NK-92 treated with Interleukin-12 subunit alpha and Interleukin-12 subunit beta, amount 100 ng/mL, for 24 hours (cell line): ENCODE results near the gene PNKP.
"Not testable (repeated sequence)": the region's sequence is repeated elsewhere in the genome, so short reads cannot be mapped to it uniquely, and the experiment has no call there.

Source experiments
- DNase-seq: peaks from one replicate; lab custom pipeline; 2025; lab: John Stamatoyannopoulos, UW

The PNKP gene

GRCh38 chr19:49845414-49845813, 22.0 kb downstream of the PNKP start:
- no peak for DNase-seq

DNA sequence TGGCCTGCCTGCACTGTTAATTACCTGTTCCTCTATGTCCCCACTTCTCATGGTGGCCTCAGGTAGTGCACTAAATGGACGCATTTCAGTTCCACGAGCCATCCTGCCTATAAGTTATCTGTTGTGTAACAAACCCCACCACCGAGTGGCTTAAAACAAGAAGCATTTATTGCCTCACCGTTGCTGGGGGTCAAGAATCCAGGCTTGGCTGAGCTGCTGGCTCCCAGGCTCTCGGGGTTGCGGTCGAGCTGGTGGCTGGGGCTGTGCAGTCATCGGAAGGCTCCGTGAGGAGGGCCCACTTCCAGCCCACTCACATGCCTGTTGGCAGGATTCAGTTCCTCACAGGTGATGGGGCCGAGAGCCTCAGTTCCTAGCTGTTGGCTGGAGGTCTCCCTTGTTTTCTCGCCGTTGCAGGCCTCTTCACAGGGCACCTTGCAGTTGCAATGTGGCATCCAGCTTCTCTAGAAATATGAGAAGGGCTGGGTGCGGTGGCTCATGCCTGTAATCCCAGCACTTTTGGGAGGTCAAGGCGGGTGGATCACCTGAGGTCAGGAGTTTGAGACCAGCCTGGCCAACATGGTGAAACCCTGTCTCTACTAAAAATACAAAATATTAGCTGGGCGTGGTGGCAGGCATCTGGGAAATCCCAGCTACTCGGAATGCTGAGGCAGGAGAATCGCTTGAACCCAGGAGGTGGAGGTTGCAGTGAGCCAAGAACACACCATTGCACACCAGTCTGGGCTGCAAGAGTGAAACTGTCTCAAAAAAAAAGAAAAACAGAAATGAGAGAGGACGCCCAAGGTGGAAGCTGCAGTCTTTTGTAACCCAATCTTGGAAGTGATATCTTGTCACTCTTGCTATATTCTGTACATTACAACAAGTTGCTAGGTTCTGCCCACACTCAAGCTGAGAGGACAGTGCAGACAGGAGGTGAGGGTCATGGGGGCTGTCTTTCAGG, 23.0 kb downstream of the PNKP start:
- no peak for DNase-seq

DNA sequence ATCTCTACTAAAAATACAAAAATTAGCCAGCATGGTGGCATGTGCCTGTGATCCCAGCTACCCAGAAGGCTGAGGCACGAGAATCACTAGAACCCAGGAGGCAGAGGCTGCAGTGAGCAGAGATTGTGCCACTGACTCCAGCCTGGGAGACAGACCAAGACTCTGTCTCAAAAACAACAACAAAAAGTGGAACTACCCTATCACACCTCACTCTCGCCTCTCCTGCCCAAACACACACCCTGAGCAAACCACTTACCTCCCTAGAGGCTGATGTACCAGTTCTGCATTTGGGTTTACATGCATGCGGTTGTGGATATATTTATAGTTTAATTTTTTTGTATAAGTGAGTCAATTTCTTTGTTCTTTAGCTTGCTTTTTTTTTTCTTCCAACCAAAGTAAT, 24.1 kb downstream of the PNKP start:
- no peak for DNase-seq

DNA sequence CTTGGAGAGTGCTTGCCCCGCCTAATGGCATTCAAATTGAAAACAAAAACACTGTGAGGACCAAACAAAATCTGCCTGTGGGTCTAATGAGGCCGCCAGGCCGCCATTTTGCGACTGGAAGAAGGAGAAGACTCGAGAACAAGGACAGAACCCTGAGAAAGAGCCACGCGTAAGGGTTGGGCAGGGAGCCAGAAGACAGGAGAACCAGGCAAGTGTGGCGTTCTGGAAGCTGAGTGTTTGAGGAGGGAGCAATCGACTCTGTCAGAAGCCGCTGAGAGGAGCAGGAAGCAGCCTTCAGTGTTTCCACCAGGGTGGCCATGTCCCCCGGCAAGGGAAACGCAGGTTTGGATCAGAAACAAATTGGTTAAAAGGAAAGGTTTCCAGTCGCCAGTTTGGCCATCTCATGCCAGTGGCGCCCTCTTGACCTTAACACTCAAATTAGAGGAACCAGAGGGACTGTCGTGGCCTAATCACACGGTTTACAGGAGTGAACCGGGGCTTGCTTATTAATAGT, 26.6 kb downstream of the PNKP start:
- no peak for DNase-seq

GRCh38 chr19:49840321-49840720, 27.1 kb downstream of the PNKP start:
- DNase-seq = no peak

DNA sequence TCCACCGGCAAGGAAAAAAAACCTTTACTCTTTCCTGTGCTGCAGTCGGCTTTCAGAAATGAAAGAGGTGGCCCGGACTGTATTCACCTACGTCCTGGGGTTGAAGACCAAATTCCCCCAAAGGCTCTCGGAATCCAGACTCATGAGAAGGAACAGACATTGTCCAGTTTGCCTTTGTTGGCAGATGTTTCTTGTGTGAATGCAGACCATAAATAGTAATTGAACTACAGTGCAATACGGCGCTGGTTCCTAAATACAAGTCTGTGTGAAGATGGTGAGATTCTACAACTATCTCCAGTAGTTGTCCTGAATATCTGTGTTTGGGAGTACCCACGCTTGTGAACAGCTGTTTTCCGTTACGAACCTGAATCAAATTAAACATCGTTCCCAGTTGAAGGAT, 27.7 kb downstream of the PNKP start:
- DNase-seq = no peak

GRCh38 chr19:49838885-49839588, 28.3 kb downstream of the PNKP start:
- DNase-seq = no peak

DNA sequence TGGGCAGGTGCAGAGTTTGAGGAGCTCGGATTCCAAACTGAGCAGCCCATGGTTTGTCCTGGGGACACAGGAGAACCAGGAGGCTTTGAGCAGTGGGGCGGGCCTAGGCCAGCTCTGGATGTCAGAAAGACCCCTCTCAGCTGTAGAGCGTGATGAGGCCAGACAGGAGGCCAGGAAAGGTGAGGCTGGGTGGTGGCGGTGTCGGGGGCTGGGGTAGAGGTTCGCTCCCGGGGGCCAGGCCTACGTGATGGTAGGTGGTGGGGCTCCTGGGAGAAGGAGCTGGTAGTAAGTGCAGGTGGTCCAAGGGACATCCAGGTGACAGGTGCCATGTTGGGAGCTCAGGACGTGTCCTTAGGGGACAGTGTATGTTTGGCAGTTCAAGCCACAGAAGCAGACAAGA, 30.0 kb downstream of the PNKP start:
- no peak for DNase-seq

GRCh38 chr19:49837009-49837310, 30.4 kb downstream of the PNKP start:
- no peak for DNase-seq

GRCh38 chr19:49836176-49837008, 31.0 kb downstream of the PNKP start:
- no peak for DNase-seq

DNA sequence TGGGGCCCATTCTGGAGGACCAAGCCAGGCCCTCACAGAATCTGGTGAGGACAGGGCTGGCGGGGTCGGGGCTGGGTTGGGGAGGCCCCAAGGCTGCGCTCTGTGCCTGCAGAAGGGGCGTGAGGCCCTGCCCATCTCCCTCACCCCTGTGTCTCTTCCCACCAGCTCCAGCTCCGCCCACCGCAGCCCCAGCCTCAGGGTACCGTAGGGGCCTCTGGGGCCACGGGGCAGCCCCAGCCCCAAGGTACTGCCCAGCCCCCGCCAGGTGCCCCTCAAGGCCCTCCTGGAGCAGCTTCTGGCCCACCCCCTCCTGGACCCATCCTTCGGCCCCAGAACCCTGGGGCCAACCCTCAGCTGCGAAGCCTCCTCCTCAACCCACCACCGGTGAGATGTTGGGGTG, 31.8 kb downstream of the PNKP start:
- no peak for DNase-seq

DNA sequence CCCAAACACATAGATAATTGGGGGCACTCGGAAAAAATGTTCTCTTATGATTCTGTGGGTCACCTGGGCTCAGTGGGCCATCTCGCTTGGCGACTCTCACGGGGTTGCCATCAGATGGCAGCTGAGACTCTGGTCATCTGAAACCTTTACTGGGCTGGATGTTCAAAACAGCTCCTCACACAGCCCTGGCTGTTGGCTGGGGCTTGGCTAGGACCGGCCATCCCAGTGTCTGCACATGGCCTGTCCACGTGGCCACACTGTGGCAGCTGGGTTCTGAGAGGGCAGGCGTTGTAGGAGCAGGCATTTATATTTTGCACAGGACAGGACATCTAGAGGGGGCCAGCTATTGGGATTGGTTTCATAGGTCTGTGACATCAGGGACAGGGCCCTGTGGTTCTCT, 33.8 kb downstream of the PNKP start:
- no peak for DNase-seq

DNA sequence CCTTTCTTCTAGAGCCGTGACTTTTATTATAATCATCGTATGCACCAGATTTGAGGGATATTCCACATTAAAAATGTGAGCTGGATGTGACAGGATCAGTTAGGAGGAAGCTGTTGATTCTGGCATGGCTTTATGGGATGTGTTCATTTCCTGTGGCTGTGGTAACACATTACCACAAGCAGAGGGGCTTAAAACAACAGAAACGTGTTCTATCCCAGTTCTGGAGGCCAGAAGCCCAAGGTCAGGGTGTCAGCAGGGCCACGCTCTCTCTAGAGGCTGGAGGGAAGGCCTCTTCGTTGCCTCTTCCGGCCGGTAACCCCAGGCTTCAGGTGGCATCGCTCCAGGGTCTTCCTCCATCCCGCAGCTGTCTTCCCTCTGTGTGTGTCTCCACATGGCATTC, 34.8 kb downstream of the PNKP start:
- DNase-seq = no peak

DNA sequence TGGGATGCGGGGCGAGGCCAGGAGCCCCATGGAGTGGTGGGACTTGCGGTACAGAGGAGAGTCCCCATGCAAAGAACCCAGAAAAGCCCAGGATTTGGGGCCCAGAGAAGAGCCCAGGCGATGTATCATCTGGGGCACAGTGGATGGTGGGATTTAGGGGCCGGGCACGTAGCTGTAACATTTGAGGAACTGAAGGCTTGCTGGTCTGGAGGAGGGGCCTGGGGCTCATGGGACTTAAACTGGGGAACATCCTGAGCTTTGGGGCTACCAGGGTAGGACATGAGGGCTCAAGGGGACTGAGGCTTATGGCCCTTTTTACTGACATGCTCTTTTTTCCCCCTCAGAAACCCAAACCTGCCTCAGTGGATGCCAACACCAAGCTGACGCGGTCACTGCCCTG, 35.8 kb downstream of the PNKP start:
- no peak for DNase-seq

- DNase-seq = no peak
These were observed 36.6 kb downstream of the PNKP start for GRCh38 chr19:49830766-49831165.

- no peak for DNase-seq
These were observed 37.7 kb downstream of the PNKP start for GRCh38 chr19:49829721-49830120.

GRCh38 chr19:49829200-49829599, 38.2 kb downstream of the PNKP start:
- no peak for DNase-seq

- no peak for DNase-seq
These were observed 40.3 kb downstream of the PNKP start for GRCh38 chr19:49827034-49827433.

DNA sequence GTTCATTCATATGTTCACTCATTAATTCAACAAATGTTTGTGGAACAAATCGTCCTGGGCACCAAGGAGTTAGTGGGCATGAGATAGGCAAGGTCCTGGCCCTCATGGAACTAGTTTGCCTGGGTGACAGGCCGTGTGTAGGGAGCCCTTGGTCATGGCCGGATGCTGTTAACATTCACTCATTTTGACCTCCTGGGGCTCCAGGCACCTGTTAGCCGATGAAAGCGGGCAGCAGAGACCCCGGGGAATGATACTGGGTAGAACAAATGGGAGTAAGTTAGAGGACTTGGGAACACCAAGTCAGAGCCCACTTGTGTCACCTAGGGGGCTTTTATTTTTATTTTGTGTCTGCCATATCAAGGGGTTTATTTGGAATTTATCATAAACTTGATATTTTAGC, 42.7 kb downstream of the PNKP start:
- no peak for DNase-seq

DNA sequence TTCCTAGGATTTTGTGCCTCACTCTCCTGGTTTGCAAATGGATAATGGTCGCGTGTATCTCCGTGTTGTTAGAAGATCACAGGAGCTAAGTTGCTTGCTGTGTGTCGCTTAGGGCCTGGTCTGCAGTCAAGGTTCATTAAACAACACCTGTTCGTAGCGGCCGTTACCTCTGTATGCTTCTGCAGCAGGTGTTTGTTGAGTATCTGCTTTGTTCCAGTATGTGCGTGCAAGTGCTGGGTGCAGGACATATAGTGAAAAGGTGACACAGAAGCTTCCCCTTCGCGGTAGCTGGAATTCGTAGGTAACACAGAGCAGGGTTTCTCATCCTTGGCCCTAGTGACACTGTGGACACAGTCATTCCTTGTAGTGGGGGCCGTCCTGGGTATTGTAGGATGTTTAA, 43.9 kb downstream of the PNKP start:
- no peak for DNase-seq

DNA sequence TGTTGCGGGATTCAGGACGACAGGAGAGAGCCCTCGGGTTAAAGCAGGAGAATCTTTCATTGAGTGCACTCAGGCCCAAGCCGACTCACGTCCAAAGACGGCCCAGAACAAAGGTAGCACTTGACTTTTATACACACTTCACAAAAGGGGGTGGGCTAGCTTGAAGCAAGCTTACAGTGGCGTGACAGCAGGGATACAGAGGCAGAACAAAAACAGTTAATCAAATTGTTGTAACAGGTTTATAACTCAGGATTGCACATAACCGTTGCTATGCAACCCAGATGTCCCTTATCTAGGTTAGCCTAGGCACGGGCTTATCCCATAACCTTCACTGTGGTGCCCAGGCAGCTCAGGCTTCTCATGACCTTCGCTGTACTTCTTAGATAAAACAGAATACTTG, 47.3 kb downstream of the PNKP start:
- DNase-seq = no peak

DNA sequence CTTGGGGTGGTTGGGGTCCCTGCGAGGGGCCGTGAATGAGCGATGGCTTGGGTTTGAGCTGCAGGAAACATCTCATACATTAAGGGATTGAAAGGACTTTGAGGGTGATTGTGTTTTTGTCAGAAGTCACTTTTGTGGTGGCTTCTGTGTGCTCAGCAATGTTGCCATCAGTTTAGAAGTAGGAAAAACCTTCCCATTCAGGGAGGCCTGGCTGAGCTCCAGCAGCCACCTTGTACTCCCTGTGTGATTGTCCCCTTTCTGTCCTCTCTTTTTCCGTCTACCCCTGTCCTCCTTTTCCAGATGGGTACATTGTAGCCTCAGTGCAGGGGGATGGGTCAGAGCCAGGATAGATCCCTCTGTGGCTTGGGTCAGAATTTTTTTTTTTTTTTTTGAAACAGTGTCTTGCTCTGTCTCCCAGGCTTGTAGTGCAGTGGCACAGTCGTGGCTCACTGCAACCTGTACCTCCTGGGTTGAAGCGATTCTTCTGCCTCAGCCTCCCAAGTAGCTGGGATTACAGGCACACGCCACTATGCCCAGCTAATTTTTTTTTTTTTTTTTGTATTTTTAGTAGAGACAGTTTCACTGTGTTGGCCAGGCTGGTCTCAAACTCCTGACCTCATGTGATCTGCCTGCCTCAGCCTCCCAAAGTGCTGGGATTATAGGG, 47.8 kb downstream of the PNKP start:
- DNase-seq = not testable (repeated sequence)
